Lower leg skin (tissue), 3 donors: ENCODE measurements around the gene AQP2.

Experiments used
- CTCF ChIP-seq, 3 donors: fragments of 450-650 bp; IDR thresholded peaks; one replicate each; pipeline ENCODE4 v1.5.1; 2016; ENCODE audit warnings: antibody characterized with exemption in 3 of 3, mild to moderate bottlenecking in 3 of 3, moderate library complexity in 2 of 3
- POLR2A ChIP-seq, 2 donors: fragments of 450-650 bp; IDR thresholded peaks; one replicate each; pipeline ENCODE4 v1.6.1; 2016 to 2017; ENCODE audit warnings: antibody characterized with exemption in 2 of 2, mild to moderate bottlenecking in 1 of 2, moderate library complexity in 1 of 2

DNA sequence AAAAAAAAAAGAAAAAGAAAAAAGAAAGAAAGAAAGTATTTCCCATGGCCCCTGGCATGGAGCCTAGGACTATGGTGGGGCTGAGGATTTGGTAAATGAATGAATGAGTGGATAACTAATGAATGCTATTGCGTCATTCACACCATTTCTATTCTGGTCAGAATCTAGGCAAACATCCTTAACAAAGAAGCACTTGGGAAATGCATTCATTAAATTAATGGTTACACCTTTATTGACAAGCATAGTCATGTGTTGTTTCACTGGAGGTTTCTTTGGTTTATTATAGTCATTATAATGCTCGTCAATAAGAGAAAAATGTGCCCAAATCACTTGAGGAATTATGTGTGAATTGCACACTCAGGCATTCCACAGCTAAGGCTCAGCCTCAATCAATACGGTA lies 13.6 kb upstream of the AQP2 start:
- TF ChIP-seq CTCF (IDR thresholded peaks at IDR 0.05) (no peak), POLR2A (IDR thresholded peaks at IDR 0.05) (no peak)
